Kidney (tissue), 14 donors: Measurements from ENCODE around the gene HMG20A. TPM values are rescaled to one million over a fixed set of nuclear protein-coding genes. Genes with fewer than 3 reads are reported as not detected.

Experiments used
- DNase-seq, 5 donors: peaks; one replicate each; pipeline ENCODE4 v3.0.0-alpha.2; 2013 to 2020
- FAIRE-seq: peaks from 2 replicates; lab custom pipeline; 2012; peaks lifted over from hg19 to GRCh38; lab: Jason Lieb, UNC
- H3K27ac ChIP-seq, 2 donors: one replicate each; pipeline ENCODE4 v1.7.0; 2013; ENCODE audit warnings: low read depth in 2 of 2, low read length in 2 of 2, inconsistent platforms in 1 of 2
- H3K27me3 ChIP-seq: one replicate; pipeline ENCODE4 v1.7.1; 2013; ENCODE audit warnings: low read length, inconsistent platforms; ENCODE audit not compliant: control insufficient read depth, insufficient read depth
- H3K36me3 ChIP-seq, 3 donors: one replicate each; pipeline versions ENCODE4 v1.7.0 to v1.7.1; 2013; ENCODE audit warnings: low read length in 3 of 3, control low read depth in 1 of 3, inconsistent platforms in 1 of 3; ENCODE audit not compliant: insufficient read depth in 3 of 3, control insufficient read depth in 2 of 3
- H3K4me1 ChIP-seq, 3 donors: one replicate each; pipeline versions ENCODE4 v1.7.0 to v1.7.1; 2013; ENCODE audit warnings: low read length in 3 of 3, inconsistent platforms in 1 of 3, low read depth in 1 of 3; ENCODE audit not compliant: control insufficient read depth in 2 of 3, insufficient read depth in 2 of 3
- H3K4me3 ChIP-seq, 3 donors: one replicate each; pipeline versions ENCODE4 v1.7.0 to v1.8.1; 2013; ENCODE audit warnings: low read length in 3 of 3, control low read depth in 1 of 3, inconsistent platforms in 1 of 3
- H3K9ac ChIP-seq, 3 donors: one replicate each; pipeline versions ENCODE4 v1.7.0 to v1.7.1; 2013; ENCODE audit warnings: low read length in 3 of 3, control low read depth in 1 of 3, inconsistent platforms in 1 of 3
- H3K9me3 ChIP-seq, 3 donors: one replicate each; pipeline versions ENCODE4 v1.7.0 to v1.7.1; 2013; ENCODE audit warnings: low read length in 3 of 3, control low read depth in 1 of 3, inconsistent platforms in 1 of 3; ENCODE audit not compliant: control insufficient read depth in 2 of 3, insufficient read depth in 1 of 3
- CTCF ChIP-seq: IDR thresholded peaks from 3 replicates; pipeline ENCODE4 v1.5.1; 2012; ENCODE audit warnings: mild to moderate bottlenecking, moderate library complexity, borderline replicate concordance; ENCODE audit not compliant: insufficient read depth; ENCODE audit errors: extremely low read depth
- intact Hi-C: fragments of 100-400 bp; cut with DNase I; formaldehyde crosslinking; loops from one replicate; pipeline ENCODE4 v1.11.1; 2022
- polyA plus RNA-seq: library from polyadenylated mRNA; stranded (reverse); fragments of 350-450 nt; fragmentation: Illumina TruSeq; extraction: RNeasy Lipid Tissue Mini Kit (QIAGEN cat#74804); gene quantifications from one replicate; pipeline ENCODE4 v1.2.3, GENCODE V29; 2014; ENCODE audit warnings: low read depth, low replicate concordance; ENCODE audit not compliant: insufficient read depth
- total RNA-seq: library from RNA; stranded (reverse); fragmentation: NEBNext Ultra II Directional; extraction: Animal tissue kit (Norgen Biotek cat#: 25700); gene quantifications from one replicate; pipeline ENCODE4 v1.2.1, GENCODE V29; 2021
- donor health status: control.
- donor health status: control.
- donor health status: control.
- donor health status: control.
- donor health status: control.
- donor health status: DM: yes; HTN: yes; CAD: no.
- donor health status: Normal renal cell carcinoma (clear cell type).

HMG20A gene
- total and polyA plus RNA-seq, 2 donors from 2014 or later, result 16.8 to 38.7 TPM

GRCh38 chr15:77482570-77482969 lies 61.9 kb downstream of the HMG20A start:
- Histone ChIP-seq H3K9ac (no peak overlapping the region), H3K9me3 (no peaks in the 10 kb centered on the region), H3K27me3 (no peaks in the 10 kb centered on the region), H3K27ac (no peak overlapping the region), H3K4me3 (no peak overlapping the region), H3K36me3 (peaks cover 5 to 42% (median 12%) of the 10 kb centered on the region in 3 donors), H3K4me1 (peaks cover 0 to 6% (median 2%) of the 10 kb centered on the region in 3 donors)
- no peak for TF ChIP-seq CTCF
- intact Hi-C loops, result no loop called here
- DNase-seq, result peak in 1 of 5 donors; percentile 45
- no peak for FAIRE-seq

DNA sequence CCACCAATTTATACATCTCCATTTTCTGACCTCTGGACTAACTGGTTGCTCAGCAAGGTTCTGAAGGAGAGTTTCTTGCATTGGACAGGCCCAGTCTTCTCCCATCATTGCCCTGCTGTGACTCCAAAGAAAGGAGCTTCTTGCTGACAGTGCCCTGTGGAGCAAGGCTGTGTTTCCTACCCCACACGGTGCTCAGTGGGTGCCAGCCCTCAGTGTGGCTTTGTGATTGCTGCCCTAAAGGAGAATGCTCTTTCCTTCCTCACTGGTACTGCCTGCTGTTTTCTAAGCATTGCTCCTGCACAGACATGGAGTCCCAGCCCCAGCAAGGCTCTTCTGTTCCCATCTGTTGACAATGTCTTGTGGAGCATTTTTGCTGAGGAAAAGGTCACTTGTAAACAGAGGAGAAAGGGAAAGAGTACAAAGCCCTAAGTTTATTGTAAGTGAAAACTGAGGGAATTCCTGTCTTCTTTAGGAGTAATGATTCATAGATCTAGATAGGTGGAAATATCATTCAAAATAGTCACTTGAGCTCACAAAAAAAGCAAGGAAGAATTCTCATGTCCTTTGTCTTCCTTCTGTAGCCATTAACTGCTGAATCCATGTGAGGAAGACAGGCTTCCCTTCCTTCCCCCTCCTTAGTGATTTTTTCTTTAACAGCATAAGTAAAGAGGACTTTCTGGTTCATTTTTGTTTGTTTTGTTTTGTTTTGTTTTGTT lies 62.9 kb downstream of the HMG20A start:
- H3K9ac ChIP-seq, result no peak overlapping the region
- intact Hi-C loops, result no loop called here
- TF ChIP-seq CTCF, result no peak
- peaks cover 0 to 6% (median 2%) of the 10 kb centered on the region in 3 donors for H3K4me1 ChIP-seq
- no peaks in the 10 kb centered on the region for H3K27me3 ChIP-seq
- no peak overlapping the region for H3K4me3 ChIP-seq
- H3K36me3 ChIP-seq, result peaks cover 5 to 32% (median 12%) of the 10 kb centered on the region in 3 donors
- no peak overlapping the region for H3K27ac ChIP-seq
- DNase-seq (no peak), FAIRE-seq (no peak)
- no peaks in the 10 kb centered on the region for H3K9me3 ChIP-seq

- peak in 1 of 5 donors; percentile 31 for DNase-seq
- H3K27me3 ChIP-seq, result no peaks in the 10 kb centered on the region
- peaks cover 0 to 6% (median 2%) of the 10 kb centered on the region in 3 donors for H3K4me1 ChIP-seq
- no peak overlapping the region for H3K9ac ChIP-seq
- intact Hi-C loops, result no loop called here
- no peak overlapping the region for H3K4me3 ChIP-seq
- FAIRE-seq, result no peak
- no peak overlapping the region for H3K27ac ChIP-seq
- TF ChIP-seq CTCF, result no peak
- H3K36me3 ChIP-seq, result peaks cover 5 to 22% (median 8%) of the 10 kb centered on the region in 3 donors
- H3K9me3 ChIP-seq, result no peaks in the 10 kb centered on the region
Observed at GRCh38 chr15:77484994-77485393, 64.3 kb downstream of the HMG20A start.
